ENCODE results near the gene ZNHIT6. TPM values are rescaled to one million over a fixed set of nuclear protein-coding genes. Genes with fewer than 3 reads are reported as not detected.

The ZNHIT6 gene
- total and polyA plus RNA-seq, 2 of the 8 experiments (the other 6 are each of a cell fraction or from before 2014, with no cell fraction given) = 5.9 to 17.2 TPM

DNA sequence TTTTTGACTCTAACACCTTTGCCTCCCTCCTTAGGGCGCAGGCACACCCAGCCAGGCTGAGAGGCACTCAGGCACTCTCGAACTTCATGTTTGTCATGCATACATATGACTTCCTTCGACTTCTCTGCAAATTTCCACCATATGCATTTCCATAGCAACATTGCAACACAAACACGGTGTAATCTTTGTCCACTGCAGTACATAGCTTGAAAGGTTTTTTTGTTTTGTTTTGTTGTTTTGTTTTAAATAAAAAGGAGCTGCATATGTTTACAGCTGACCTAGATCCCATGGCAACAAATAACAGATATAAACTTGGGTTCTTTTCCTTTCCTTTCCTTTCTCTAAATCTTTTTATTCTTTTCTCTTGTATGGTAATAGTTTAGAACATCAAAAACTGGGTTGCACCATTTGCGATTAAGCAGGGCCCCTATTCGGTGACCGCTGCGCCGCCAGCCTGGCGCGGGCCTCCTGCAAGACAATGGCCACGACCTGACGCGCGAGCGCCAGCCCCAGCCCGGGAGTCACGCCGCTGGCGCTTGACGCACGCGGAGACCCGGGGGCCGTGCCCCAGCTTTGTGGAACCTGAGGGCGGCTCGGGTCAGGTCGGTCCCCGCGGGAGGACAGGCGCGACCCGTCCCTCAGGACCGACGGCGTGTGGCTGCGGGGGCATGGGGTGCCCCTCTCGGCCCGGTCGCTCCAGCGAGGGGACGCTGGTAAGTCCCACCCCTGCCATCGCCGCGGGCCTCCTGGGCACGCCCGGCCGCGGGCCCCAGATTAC, 92.5 kb downstream of the ZNHIT6 start:
- Histone ChIP-seq H3K27ac (ENCODE audit: low read depth, low read length) (no peak overlapping the region), H3K14ac (ENCODE audit: insufficient read length) (no peak overlapping the region), H3K36me3 (ENCODE audit: control insufficient read depth in 2 of 4, insufficient read depth in 4 of 4, low read length in 3 of 4) (no peaks in the 10 kb centered on the region), H3K9me3 (ENCODE audit: insufficient read depth in 2 of 2, low read depth in 1 of 2, low read length in 1 of 2) (peaks cover 1 to 3% of the 10 kb centered on the region in 2 experiments; a peak in 2 of 4 replicates), H2BK20ac (ENCODE audit: low read length) (no peak overlapping the region), H3K18ac (ENCODE audit: extremely low read depth, low read length) (no peak overlapping the region), H3K4me1 (replicated peaks in 1 of 4; ENCODE audit: control insufficient read depth in 3 of 4, insufficient read depth in 4 of 4, low read length in 3 of 4) (peaks cover 0 to 8% (median 3%) of the 10 kb centered on the region in 4 experiments; a peak in 3 of 7 replicates), H4K20me1 (replicated peaks in 1 of 2; ENCODE audit: control insufficient read depth in 1 of 2, insufficient read depth in 2 of 2, low read length in 2 of 2) (no peaks in the 10 kb centered on the region), H4K8ac (ENCODE audit: extremely low read depth, insufficient read depth, low read length) (no peak overlapping the region; the same call in none of the 2 replicates), H2BK120ac (replicated peaks; ENCODE audit: low read depth, low read length) (no peak overlapping the region), H2BK12ac (ENCODE audit: low read depth, low read length) (no peak overlapping the region), H3K4me3 (ENCODE audit: extremely low read depth in 1 of 4, insufficient read depth in 2 of 4, low read depth in 3 of 4, low read length in 4 of 4) (no peak overlapping the region), H3K23ac (ENCODE audit: insufficient read length) (no peak overlapping the region), H4K5ac (ENCODE audit: insufficient read length, low read depth, low read length) (no peak overlapping the region), H3K27me3 (replicated peaks in 1 of 4; ENCODE audit: control insufficient read depth in 3 of 4, extremely low read depth in 1 of 4, insufficient read depth in 3 of 4, low read length in 3 of 4) (no peaks in the 10 kb centered on the region), H2BK5ac (ENCODE audit: low read depth, low read length) (no peak overlapping the region), H3K4me2 (ENCODE audit: insufficient read depth in 1 of 2, low read depth in 2 of 2, low read length in 2 of 2) (no peak overlapping the region), H3K56ac (replicated peaks; ENCODE audit: insufficient read length, low read depth, low read length) (no peak overlapping the region), H3K79me2 (ENCODE audit: control insufficient read depth in 1 of 2, insufficient read depth in 2 of 2, low read length in 2 of 2) (no peaks in the 10 kb centered on the region), H2AFZ (ENCODE audit: low read length) (no peak overlapping the region), H3K23me2 (ENCODE audit: low read depth, low read length) (no peaks in the 10 kb centered on the region; the same call in 1 of the 2 replicates), H4K91ac (replicated peaks; ENCODE audit: insufficient read length, low read length) (no peak overlapping the region), H3K4ac (replicated peaks; ENCODE audit: insufficient read length, low read depth, low read length) (no peak overlapping the region), H2AK5ac (ENCODE audit: low read depth, low read length) (no peak overlapping the region), H3K9ac (replicated peaks in 1 of 4; ENCODE audit: extremely low read depth in 1 of 4, low read depth in 3 of 4, low read length in 3 of 4) (no peak overlapping the region), H2BK15ac (ENCODE audit: low read length) (no peak overlapping the region), H3K79me1 (ENCODE audit: low read depth, low read length) (no peaks in the 10 kb centered on the region)
- WGBS, 2 experiments (ENCODE audit: extremely low coverage in 1 of 2, insufficient coverage in 1 of 2, insufficient read length in 1 of 2, insufficient replicate concordance in 2 of 2, low coverage in 1 of 2, low lambda C conversion rate in 2 of 2, missing lambda C conversion rate in 1 of 2) = 86% methylated on average over 32 of the region's 49 CpGs; no CpG with 5 or more reads in 1 of the 2 experiments
- POLR2A ChIA-PET (ENCODE audit: partially characterized antibody) = interaction anchor here (0.7 to 1.0 kb wide), 4 partner anchors 14 to 32 kb away, joined by 3 to 4 read pairs (median 4); no protein-coding TSS in a partner anchor
- CTCF ChIA-PET (ENCODE audit: partially characterized antibody) = interaction anchor here (1.6 to 5.0 kb wide), 2 partner anchors 10 to 13 kb away, joined by 4 to 42 read pairs; no protein-coding TSS in a partner anchor
- TF ChIP-seq, protein P1, sequence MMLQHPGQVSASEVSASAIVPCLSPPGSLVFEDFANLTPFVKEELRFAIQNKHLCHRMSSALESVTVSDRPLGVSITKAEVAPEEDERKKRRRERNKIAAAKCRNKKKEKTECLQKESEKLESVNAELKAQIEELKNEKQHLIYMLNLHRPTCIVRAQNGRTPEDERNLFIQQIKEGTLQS (IDR thresholded peaks at IDR 0.05; ENCODE audit: insufficient read depth, low read depth, low read length) = no peak
- no peak for TF ChIP-seq BACH1 (IDR thresholded peaks at IDR 0.05; ENCODE audit: low read length)
- DNase-seq (ENCODE audit: low read depth in 1 of 2, low spot score in 2 of 2) (no peak), FAIRE-seq (no peak)
